ENCODE measurements around the gene FLRT2.

GRCh38 chr14:85701763-85702162, 171.8 kb downstream of the FLRT2 start:
- TF ChIP-seq EZH2 (IDR thresholded peaks at IDR 0.05; ENCODE audit: borderline replicate concordance, low read length): no peak
- TF ChIP-seq CTCF (IDR thresholded peaks at IDR 0.05; ENCODE audit: low read length): no peak
